Tibial artery (tissue), 4 donors: ENCODE data around the gene MAPKAP1.

Experiments used
- DNase-seq, 2 donors: peaks; one replicate each; pipeline ENCODE4 v3.0.0-alpha.2; 2019
- H3K27ac ChIP-seq, 2 donors: fragments of 200-600 bp; sonication (generic) in 1 of 2; 1 replicate in 1 of 2; 2 replicates in 1 of 2; pipeline ENCODE4 v1.5.1; 2018 to 2019; ENCODE audit warnings: mild to moderate bottlenecking in 1 of 2
- H3K27me3 ChIP-seq, 2 donors: fragments of 200-600 bp; sonication (generic) in 1 of 2; one replicate each; pipeline versions ENCODE4 v1.5.1 to v1.6.0; 2016 to 2019
- H3K36me3 ChIP-seq, 3 donors: fragments of 200-600 bp; sonication (generic) in 2 of 3; one replicate each; pipeline ENCODE4 v1.5.1; 2016 to 2019; ENCODE audit warnings: mild to moderate bottlenecking in 2 of 3
- H3K4me1 ChIP-seq, 4 donors: fragments of 200-600 bp; sonication (generic) in 2 of 4; 1 replicate in 3 of 4; 2 replicates in 1 of 4; pipeline ENCODE4 v1.5.1; 2016 to 2019
- H3K4me3 ChIP-seq, 2 donors: fragments of 200-600 bp; sonication (generic) in 1 of 2; 1 replicate in 1 of 2; 2 replicates in 1 of 2; pipeline ENCODE4 v1.5.1; 2018 to 2019; ENCODE audit warnings: mild to moderate bottlenecking in 2 of 2
- H3K9me3 ChIP-seq, 3 donors: fragments of 200-600 bp; sonication (generic) in 1 of 3; one replicate each; pipeline ENCODE4 v1.5.1; 2016 to 2019
- intact Hi-C: fragments of 100-400 bp; cut with DNase I; formaldehyde crosslinking; loops from one replicate; pipeline ENCODE4 v1.15.0; 2023; ENCODE audit warnings: low total_unique reads
- TF ChIP-seq, protein P1 (sequence below), 2 experiments: fragments of 200-600 bp in 1 of 2; fragments of 450-650 bp in 1 of 2; IDR thresholded peaks; one replicate each; pipeline ENCODE4 v1.5.1; 2017 to 2019; ENCODE audit warnings: antibody characterized with exemption in 2 of 2, mild to moderate bottlenecking in 1 of 2, moderate library complexity in 1 of 2

MAPKAP1 gene

DNA sequence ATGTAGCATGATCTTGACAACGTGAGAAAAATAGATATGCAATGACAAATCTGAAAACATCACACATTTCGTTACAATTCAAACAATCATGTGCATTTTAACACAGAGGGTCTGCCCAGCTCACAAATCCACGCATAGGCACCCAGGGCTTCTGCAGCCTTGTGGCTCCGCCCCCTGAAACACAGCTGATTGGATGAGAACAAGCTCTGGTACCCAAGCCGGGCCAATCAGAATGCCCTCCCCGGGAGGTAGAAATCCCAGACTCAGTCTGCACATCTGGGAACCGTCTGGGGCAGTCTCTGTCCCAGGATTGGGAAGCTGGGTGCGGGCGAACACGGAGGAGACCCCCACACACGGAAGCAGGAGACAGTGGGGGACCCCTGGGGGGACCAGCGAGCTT, 307.8 kb downstream of the MAPKAP1 start:
- intact Hi-C loops: no loop called here
- no peaks in the 10 kb centered on the region for H3K36me3 ChIP-seq
- H3K9me3 ChIP-seq: no peaks in the 10 kb centered on the region
- H3K27ac ChIP-seq: no peak overlapping the region
- H3K27me3 ChIP-seq: no peaks in the 10 kb centered on the region
- no peak overlapping the region for H3K4me3 ChIP-seq
- TF ChIP-seq, protein P1, sequence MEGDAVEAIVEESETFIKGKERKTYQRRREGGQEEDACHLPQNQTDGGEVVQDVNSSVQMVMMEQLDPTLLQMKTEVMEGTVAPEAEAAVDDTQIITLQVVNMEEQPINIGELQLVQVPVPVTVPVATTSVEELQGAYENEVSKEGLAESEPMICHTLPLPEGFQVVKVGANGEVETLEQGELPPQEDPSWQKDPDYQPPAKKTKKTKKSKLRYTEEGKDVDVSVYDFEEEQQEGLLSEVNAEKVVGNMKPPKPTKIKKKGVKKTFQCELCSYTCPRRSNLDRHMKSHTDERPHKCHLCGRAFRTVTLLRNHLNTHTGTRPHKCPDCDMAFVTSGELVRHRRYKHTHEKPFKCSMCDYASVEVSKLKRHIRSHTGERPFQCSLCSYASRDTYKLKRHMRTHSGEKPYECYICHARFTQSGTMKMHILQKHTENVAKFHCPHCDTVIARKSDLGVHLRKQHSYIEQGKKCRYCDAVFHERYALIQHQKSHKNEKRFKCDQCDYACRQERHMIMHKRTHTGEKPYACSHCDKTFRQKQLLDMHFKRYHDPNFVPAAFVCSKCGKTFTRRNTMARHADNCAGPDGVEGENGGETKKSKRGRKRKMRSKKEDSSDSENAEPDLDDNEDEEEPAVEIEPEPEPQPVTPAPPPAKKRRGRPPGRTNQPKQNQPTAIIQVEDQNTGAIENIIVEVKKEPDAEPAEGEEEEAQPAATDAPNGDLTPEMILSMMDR (IDR thresholded peaks at IDR 0.05): no peak
- no peak for DNase-seq
- H3K4me1 ChIP-seq: no peaks in the 10 kb centered on the region

DNA sequence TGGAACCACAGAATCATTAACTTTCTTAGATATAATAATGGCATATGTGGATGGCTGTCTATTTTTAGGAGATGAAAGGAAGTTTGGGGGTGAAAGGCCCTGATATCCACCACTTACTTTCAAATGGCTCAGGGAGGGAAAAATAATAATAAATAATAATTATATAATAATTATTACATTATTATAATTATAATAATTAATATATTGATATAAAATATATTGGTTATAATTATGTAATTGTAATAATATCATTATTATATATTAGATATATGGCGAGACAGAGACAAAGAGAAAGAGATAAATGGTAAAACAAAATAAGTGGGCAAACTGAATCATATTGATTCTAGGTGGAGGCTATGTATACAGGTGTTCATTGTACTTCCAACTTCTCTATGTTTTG, 308.8 kb downstream of the MAPKAP1 start:
- Histone ChIP-seq H3K27ac (no peak overlapping the region), H3K27me3 (no peaks in the 10 kb centered on the region), H3K4me3 (no peak overlapping the region), H3K9me3 (no peaks in the 10 kb centered on the region), H3K4me1 (no peaks in the 10 kb centered on the region), H3K36me3 (no peaks in the 10 kb centered on the region)
- no peak for DNase-seq
- intact Hi-C loops: no loop called here
- TF ChIP-seq, protein P1 (IDR thresholded peaks at IDR 0.05): no peak

DNA sequence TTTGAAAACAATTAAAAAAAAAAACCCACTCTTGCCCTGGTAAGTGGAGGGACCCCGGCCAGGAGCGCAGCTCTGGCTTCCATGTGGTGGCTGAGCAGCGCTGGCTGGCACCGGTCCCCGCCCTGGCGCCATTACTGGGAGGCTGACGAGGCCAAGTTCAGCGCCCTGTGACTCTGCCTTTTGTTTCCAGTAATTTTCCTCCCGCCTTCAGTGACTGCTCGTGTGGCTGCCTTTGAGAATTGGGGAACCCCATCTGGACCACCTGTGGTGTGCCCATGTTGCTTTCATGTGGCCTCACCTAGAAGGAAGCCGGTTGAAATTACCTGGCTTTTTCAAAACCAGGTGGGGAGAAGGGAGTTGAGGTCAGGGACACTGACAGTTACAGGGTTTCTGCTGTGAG, 309.3 kb downstream of the MAPKAP1 start:
- no peak overlapping the region for H3K4me3 ChIP-seq
- H3K9me3 ChIP-seq: no peaks in the 10 kb centered on the region
- intact Hi-C loops: no loop called here
- H3K27ac ChIP-seq: no peak overlapping the region
- no peaks in the 10 kb centered on the region for H3K4me1 ChIP-seq
- no peak for DNase-seq
- H3K36me3 ChIP-seq: no peaks in the 10 kb centered on the region
- no peaks in the 10 kb centered on the region for H3K27me3 ChIP-seq
- TF ChIP-seq, protein P1 (IDR thresholded peaks at IDR 0.05): no peak

DNA sequence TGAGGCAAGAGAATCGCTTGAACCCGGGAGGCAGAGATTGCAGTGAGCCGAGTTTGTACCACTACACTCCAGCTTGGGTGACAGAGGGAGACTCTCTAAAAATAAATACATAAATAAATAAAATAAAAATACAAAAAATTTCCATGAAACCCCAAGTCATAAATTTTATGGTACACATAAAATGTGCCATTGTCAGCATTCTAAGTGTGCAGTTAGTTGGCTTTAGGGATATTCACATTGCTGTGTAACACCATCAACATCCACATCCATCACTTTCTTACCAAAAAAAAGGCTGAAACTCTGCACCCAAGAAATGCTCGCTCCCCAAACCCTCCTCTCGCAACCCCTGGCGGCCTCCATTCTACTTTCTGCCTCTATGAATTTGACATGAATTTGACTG, 310.2 kb downstream of the MAPKAP1 start:
- intact Hi-C loops: no loop called here
- TF ChIP-seq, protein P1 (IDR thresholded peaks at IDR 0.05): no peak

DNA sequence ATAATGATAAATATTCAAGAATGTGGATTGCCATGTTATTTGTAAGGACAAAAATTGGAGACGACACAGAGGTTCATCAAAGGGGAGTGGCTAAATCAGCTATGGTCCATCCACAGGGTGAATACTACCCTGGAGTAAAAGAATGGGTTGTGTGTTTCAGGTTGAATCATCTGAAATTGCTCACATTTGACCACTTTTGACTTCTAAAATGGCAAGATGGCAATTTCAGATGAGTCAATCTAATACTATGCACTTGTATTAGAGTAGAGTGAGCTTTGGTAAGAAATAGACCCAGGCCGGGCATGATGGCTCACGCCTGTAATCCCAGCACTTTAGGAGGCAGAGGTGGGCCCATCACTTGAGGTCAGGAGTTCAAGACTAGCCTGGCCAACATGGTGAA, 313.6 kb downstream of the MAPKAP1 start:
- DNase-seq: no peak
- TF ChIP-seq, protein P1 (IDR thresholded peaks at IDR 0.05): no peak
- Histone ChIP-seq H3K27ac (no peak overlapping the region), H3K4me3 (no peak overlapping the region), H3K9me3 (no peaks in the 10 kb centered on the region), H3K27me3 (peaks cover 0 to under 1% of the 10 kb centered on the region in 2 donors), H3K36me3 (no peaks in the 10 kb centered on the region), H3K4me1 (no peaks in the 10 kb centered on the region)
- intact Hi-C loops: no loop called here

More for the DNA sequence above, 310.2 kb downstream of the MAPKAP1 start:
- no peaks in the 10 kb centered on the region for H3K27me3 ChIP-seq
- no peaks in the 10 kb centered on the region for H3K9me3 ChIP-seq
- no peak overlapping the region for H3K27ac ChIP-seq
- DNase-seq: no peak
- no peak overlapping the region for H3K4me3 ChIP-seq
- no peaks in the 10 kb centered on the region for H3K4me1 ChIP-seq
- H3K36me3 ChIP-seq: no peaks in the 10 kb centered on the region

DNA sequence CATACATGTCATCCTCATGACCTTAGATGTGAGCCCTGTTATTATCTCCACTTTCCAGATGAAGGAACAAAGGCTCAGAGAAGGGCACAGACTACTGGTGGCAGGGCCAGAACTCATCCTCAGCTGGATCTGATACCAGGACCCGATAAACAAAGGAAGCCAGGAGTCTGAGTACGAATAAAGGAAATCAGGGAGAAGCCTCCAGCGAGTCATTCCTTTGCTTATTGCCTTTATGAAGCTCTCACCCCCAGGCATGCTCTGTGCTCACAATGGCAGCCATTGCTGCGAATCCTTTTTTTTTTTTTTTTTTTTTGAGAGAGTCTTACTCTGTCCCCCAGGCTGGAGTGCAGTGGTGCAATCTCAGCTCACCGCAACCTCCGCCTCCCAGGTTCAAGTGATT, 315.3 kb downstream of the MAPKAP1 start:
- H3K27ac ChIP-seq: no peak overlapping the region
- no peak for DNase-seq
- H3K4me1 ChIP-seq: no peaks in the 10 kb centered on the region
- no peaks in the 10 kb centered on the region for H3K9me3 ChIP-seq
- intact Hi-C loops: no loop called here
- H3K27me3 ChIP-seq: peaks cover 0 to 7% of the 10 kb centered on the region in 2 donors
- no peaks in the 10 kb centered on the region for H3K36me3 ChIP-seq
- no peak overlapping the region for H3K4me3 ChIP-seq
- TF ChIP-seq, protein P1 (IDR thresholded peaks at IDR 0.05): no peak
